Measurements from ENCODE around the gene BCAN. TPM values are rescaled to one million over a fixed set of nuclear protein-coding genes. Genes with fewer than 3 reads are reported as not detected.

The BCAN gene
- total and polyA plus RNA-seq, 2 of the 4 experiments (the other 2 are of a cell fraction), result 0.07 TPM; not detected in 1

GRCh38 chr1:156601892-156602291 is 40.0 kb upstream of the BCAN start:
- CTCF ChIA-PET, result interaction anchor here (1.0 kb wide), 1 partner anchor 156 kb away, joined by 4 read pairs; no protein-coding TSS in a partner anchor
- Histone ChIP-seq H3K23ac (ENCODE audit: low read depth, low read length) (peak overlapping the region; percentile 75), H4K20me1 (ENCODE audit: insufficient read depth, low read length) (no peaks in the 10 kb centered on the region), H4K5ac (ENCODE audit: low read depth, low read length) (peak overlapping the region; percentile 32), H3K14ac (replicated peaks; ENCODE audit: low read depth, low read length) (peak overlapping the region; percentile 88), H2BK5ac (ENCODE audit: low read depth, low read length, poor library complexity, severe bottlenecking) (peak overlapping the region; percentile 17), H3K9me3 (ENCODE audit: control insufficient read depth, insufficient read depth, low read length) (no peaks in the 10 kb centered on the region), H3K18ac (ENCODE audit: low read depth, low read length) (no peak overlapping the region), H4K8ac (ENCODE audit: low read depth in 2 of 2, low read length in 2 of 2) (peak overlapping the region; percentile 78 to 90), H2AK5ac (ENCODE audit: low read depth, low read length) (peak overlapping the region; percentile 35), H3K4ac (ENCODE audit: low read depth, low read length) (peak overlapping the region; percentile 69; the same call in 1 of the 2 replicates), H3K27ac (ENCODE audit: insufficient read depth, low read length) (no peak overlapping the region), H2AK9ac (replicated peaks; ENCODE audit: low read depth, low read length, poor library complexity) (peak overlapping the region; percentile 68), H3K56ac (ENCODE audit: extremely low read depth, insufficient read depth, low read length) (peak overlapping the region; percentile 67), H2BK20ac (ENCODE audit: low read depth, low read length) (no peak overlapping the region), H3K9ac (ENCODE audit: low read depth, low read length) (peak overlapping the region; percentile 52; the same call in 1 of the 2 replicates), H3K27me3 (ENCODE audit: control insufficient read depth, insufficient read depth, low read length) (no peaks in the 10 kb centered on the region), H3K4me2 (ENCODE audit: low read depth, low read length) (peak overlapping the region; percentile 56), H3K36me3 (ENCODE audit: control insufficient read depth, insufficient read depth, low read length) (peaks cover 13% of the 10 kb centered on the region), H4K91ac (ENCODE audit: insufficient read depth, low read depth, low read length) (no peak overlapping the region), H2BK15ac (ENCODE audit: low read depth, low read length) (no peak overlapping the region), H2AFZ (replicated peaks; ENCODE audit: low read length, poor library complexity) (peak overlapping the region; percentile 97), H3K4me1 (ENCODE audit: control insufficient read depth, insufficient read depth, low read length) (0 out of 2 replicates have a peak, but pooled peaks cover 4% of the 10 kb centered on the region), H3K79me1 (ENCODE audit: low read depth in 1 of 2, low read length in 2 of 2) (peaks cover 16 to 49% of the 10 kb centered on the region in 2 experiments; a peak in 3 of 4 replicates), H3K9me1 (ENCODE audit: insufficient read depth, low read length) (peaks cover 14% of the 10 kb centered on the region), H3K4me3 (ENCODE audit: insufficient read depth, low read depth, low read length) (peak overlapping the region; percentile 78), H2BK120ac (ENCODE audit: low read depth, low read length) (no peak overlapping the region)
- dilution Hi-C loops (cut with HindIII; ENCODE audit: low sequenced_read_pairs, unreplicated experiment) (no loop called here), intact Hi-C loops (cut with micrococcal nuclease) (loop anchor here (2.0 kb wide), 1 partner anchor 145 kb away; no protein-coding TSS in a partner anchor), in situ Hi-C loops (cut with MboI; ENCODE audit: low sequenced_read_pairs) (no loop called here)
- ATAC-seq (ENCODE audit: low read depth) (no peak), DNase-seq (no peak)
- POLR2A ChIA-PET (ENCODE audit: unreplicated experiment), result no interaction called here
- no peak for TF ChIP-seq FOS (IDR thresholded peaks at IDR 0.05; ENCODE audit: low read depth, low read length)
- no peak for TF ChIP-seq BHLHE40 (IDR thresholded peaks at IDR 0.05; ENCODE audit: low read depth, low read length)
- TF ChIP-seq RAD21 (IDR thresholded peaks at IDR 0.05; ENCODE audit: low read length), result no peak
- TF ChIP-seq RFX5 (IDR thresholded peaks at IDR 0.05; ENCODE audit: low read depth, low read length), result no peak
- TF ChIP-seq, protein P1, sequence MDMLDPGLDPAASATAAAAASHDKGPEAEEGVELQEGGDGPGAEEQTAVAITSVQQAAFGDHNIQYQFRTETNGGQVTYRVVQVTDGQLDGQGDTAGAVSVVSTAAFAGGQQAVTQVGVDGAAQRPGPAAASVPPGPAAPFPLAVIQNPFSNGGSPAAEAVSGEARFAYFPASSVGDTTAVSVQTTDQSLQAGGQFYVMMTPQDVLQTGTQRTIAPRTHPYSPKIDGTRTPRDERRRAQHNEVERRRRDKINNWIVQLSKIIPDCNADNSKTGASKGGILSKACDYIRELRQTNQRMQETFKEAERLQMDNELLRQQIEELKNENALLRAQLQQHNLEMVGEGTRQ (IDR thresholded peaks at IDR 0.05; ENCODE audit: low read depth, low read length), result no peak
- TF ChIP-seq CTCF (conservative IDR thresholded peaks at IDR 0.05; ENCODE audit: low read depth, low read length), result no peak
- no peak for TF ChIP-seq MAFK (IDR thresholded peaks at IDR 0.05; ENCODE audit: low read depth, low read length)
- no peak for TF ChIP-seq MXI1 (IDR thresholded peaks at IDR 0.05; ENCODE audit: borderline replicate concordance, low read depth, low read length)
- TF ChIP-seq MAZ (IDR thresholded peaks at IDR 0.05; ENCODE audit: borderline replicate concordance, low read depth, low read length), result no peak
- TF ChIP-seq, protein P2, sequence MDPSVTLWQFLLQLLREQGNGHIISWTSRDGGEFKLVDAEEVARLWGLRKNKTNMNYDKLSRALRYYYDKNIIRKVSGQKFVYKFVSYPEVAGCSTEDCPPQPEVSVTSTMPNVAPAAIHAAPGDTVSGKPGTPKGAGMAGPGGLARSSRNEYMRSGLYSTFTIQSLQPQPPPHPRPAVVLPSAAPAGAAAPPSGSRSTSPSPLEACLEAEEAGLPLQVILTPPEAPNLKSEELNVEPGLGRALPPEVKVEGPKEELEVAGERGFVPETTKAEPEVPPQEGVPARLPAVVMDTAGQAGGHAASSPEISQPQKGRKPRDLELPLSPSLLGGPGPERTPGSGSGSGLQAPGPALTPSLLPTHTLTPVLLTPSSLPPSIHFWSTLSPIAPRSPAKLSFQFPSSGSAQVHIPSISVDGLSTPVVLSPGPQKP (IDR thresholded peaks at IDR 0.05; ENCODE audit: borderline replicate concordance, low read depth, low read length), result no peak
- no peak for TF ChIP-seq NFE2L2 (IDR thresholded peaks at IDR 0.05; ENCODE audit: low read depth, low read length)
- TF ChIP-seq POLR2A (IDR thresholded peaks at IDR 0.05; ENCODE audit: low read depth, low read length), result no peak
- TF ChIP-seq SMC3 (IDR thresholded peaks at IDR 0.05; ENCODE audit: low read depth, low read length), result no peak
- TF ChIP-seq CHD1 (IDR thresholded peaks at IDR 0.05; ENCODE audit: low read depth, low read length), result no peak
- TF ChIP-seq RCOR1 (IDR thresholded peaks at IDR 0.05; ENCODE audit: insufficient replicate concordance, low read length), result no peak
- no TSS peak for BruUV-seq (replicated peaks)
- no CpG with 5 or more reads among the region's 12 CpGs for WGBS, 2 experiments (ENCODE audit: extremely low coverage in 2 of 2, insufficient read length in 1 of 2)

All from IMR-90 (cell line).